HG03108 (cell line): ENCODE measurements around the gene MYBPC3.

Experiments used
- ATAC-seq: cut with Tn5 transposase; IDR thresholded peaks from one replicate; pipeline ENCODE4 v1.9.1; 2021; ENCODE audit warnings: moderate library complexity; ENCODE audit not compliant: unreplicated experiment

The MYBPC3 gene

GRCh38 chr11:47359162-47359561 lies 6.7 kb upstream of the MYBPC3 start:
- ATAC-seq, result no peak

GRCh38 chr11:47358731-47359051 lies 6.2 kb upstream of the MYBPC3 start:
- no peak for ATAC-seq

- no peak for ATAC-seq
These were observed 5.7 kb upstream of the MYBPC3 start for GRCh38 chr11:47357985-47358730.

- ATAC-seq, result no peak
These were observed 4.5 kb upstream of the MYBPC3 start for GRCh38 chr11:47356998-47357329.

GRCh38 chr11:47356129-47356997 lies 3.9 kb upstream of the MYBPC3 start:
- ATAC-seq, result no peak

- ATAC-seq, result no peak
These were observed 3.0 kb upstream of the MYBPC3 start for GRCh38 chr11:47355283-47356128.

GRCh38 chr11:47354913-47355282 lies 2.4 kb upstream of the MYBPC3 start:
- ATAC-seq, result no peak

GRCh38 chr11:47353978-47354774 lies 1.7 kb upstream of the MYBPC3 start:
- ATAC-seq, result no peak

- ATAC-seq, result no peak
These were observed 1.1 kb downstream of the MYBPC3 start for GRCh38 chr11:47351156-47352126.

- no peak for ATAC-seq
These were observed 2.2 kb downstream of the MYBPC3 start for GRCh38 chr11:47350315-47350714.

- ATAC-seq, result no peak
These were observed 2.9 kb downstream of the MYBPC3 start for GRCh38 chr11:47349521-47350095.

GRCh38 chr11:47348859-47349258 lies 3.6 kb downstream of the MYBPC3 start:
- no peak for ATAC-seq

- no peak for ATAC-seq
These were observed 4.2 kb downstream of the MYBPC3 start for GRCh38 chr11:47348131-47348802.

- no peak for ATAC-seq
These were observed 5.4 kb downstream of the MYBPC3 start for GRCh38 chr11:47347137-47347536.

- ATAC-seq, result no peak
These were observed 6.5 kb downstream of the MYBPC3 start for GRCh38 chr11:47345890-47346563.

- no peak for ATAC-seq
These were observed 9.6 kb downstream of the MYBPC3 start for GRCh38 chr11:47342854-47343253.

GRCh38 chr11:47342036-47342803 lies 10.3 kb downstream of the MYBPC3 start:
- ATAC-seq, result no peak
